Progenitor cell of endocrine pancreas (in vitro differentiated cells): ENCODE results near the gene ULBP3. TPM values are rescaled to one million over a fixed set of nuclear protein-coding genes. Genes with fewer than 3 reads are reported as not detected.

Source experiments
- DNase-seq: peaks from one replicate; pipeline ENCODE4 v3.0.0; 2021; ENCODE audit warnings: low spot score; ENCODE audit not compliant: unreplicated experiment
- H3K27ac Mint-ChIP-seq: 2 replicates; pipeline ENCODE4 v1.8.0; 2021; ENCODE audit warnings: mild to moderate bottlenecking, moderate library complexity, mixed read lengths
- H3K27me3 Mint-ChIP-seq: 2 replicates; pipeline ENCODE4 v1.8.0; 2021; ENCODE audit warnings: mixed read lengths
- H3K36me3 Mint-ChIP-seq: 2 replicates; pipeline ENCODE4 v1.8.0; 2022; ENCODE audit warnings: mixed read lengths; ENCODE audit not compliant: insufficient read depth
- H3K4me1 Mint-ChIP-seq: 2 replicates; pipeline ENCODE4 v1.8.0; 2021; ENCODE audit warnings: low read depth, mixed read lengths
- H3K4me3 Mint-ChIP-seq: 2 replicates; pipeline ENCODE4 v1.8.0; 2021; ENCODE audit warnings: low read depth, mild to moderate bottlenecking, moderate library complexity, mixed read lengths
- H3K9me3 Mint-ChIP-seq: 2 replicates; pipeline ENCODE4 v1.8.0; 2021; ENCODE audit warnings: low read depth, mixed read lengths
- CTCF ChIP-seq: fragments of 200-600 bp; sonication (generic); IDR thresholded peaks from one replicate; pipeline ENCODE4 v1.5.0; 2021; ENCODE audit warnings: antibody characterized with exemption, mild to moderate bottlenecking; ENCODE audit not compliant: unreplicated experiment
- total RNA-seq: library from RNA; stranded (reverse); gene quantifications from 2 replicates; pipeline ENCODE4 v1.2.1, GENCODE V29; 2021

Gene ULBP3
- total RNA-seq, 1 donor from 2014 or later: 16.2 TPM

- no peak for TF ChIP-seq CTCF
- no peaks in the 10 kb centered on the region for H3K4me1 Mint-ChIP-seq
- no peaks in the 10 kb centered on the region for H3K36me3 Mint-ChIP-seq
- H3K27ac Mint-ChIP-seq: no peak overlapping the region
- peaks cover 32% of the 10 kb centered on the region for H3K27me3 Mint-ChIP-seq
- H3K4me3 Mint-ChIP-seq: no peak overlapping the region
- no peak for DNase-seq
- peaks cover 8% of the 10 kb centered on the region for H3K9me3 Mint-ChIP-seq
These were observed 29.2 kb upstream of the ULBP3 start for GRCh38 chr6:150098155-150098554.

GRCh38 chr6:150093397-150093796 is 24.5 kb upstream of the ULBP3 start:
- Mint-ChIP-seq H3K4me3 (no peak overlapping the region), H3K27ac (no peak overlapping the region), H3K9me3 (no peaks in the 10 kb centered on the region), H3K27me3 (peaks cover 37% of the 10 kb centered on the region), H3K4me1 (no peaks in the 10 kb centered on the region), H3K36me3 (no peaks in the 10 kb centered on the region)
- no peak for DNase-seq
- TF ChIP-seq CTCF: no peak

DNA sequence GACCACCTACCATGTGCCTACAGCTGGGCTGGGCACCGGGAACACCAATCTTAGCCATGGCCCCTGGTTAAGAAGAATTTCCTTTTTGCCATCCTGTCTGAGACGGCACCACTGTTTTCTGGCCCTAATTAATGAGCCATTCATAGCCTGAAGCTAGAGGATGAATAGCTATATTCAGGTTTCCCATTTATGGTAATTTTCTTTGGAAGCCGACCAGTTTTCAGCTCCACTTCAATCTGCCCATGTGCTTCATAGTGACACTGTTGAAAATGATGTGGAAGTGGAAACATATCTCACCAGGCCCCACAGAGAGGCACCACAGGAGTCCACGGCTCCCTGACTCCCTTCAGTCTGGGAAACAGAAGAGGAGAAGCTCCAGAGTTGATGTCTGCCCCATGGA is 22.6 kb upstream of the ULBP3 start:
- Mint-ChIP-seq H3K9me3 (no peaks in the 10 kb centered on the region), H3K27ac (no peak overlapping the region), H3K36me3 (no peaks in the 10 kb centered on the region), H3K4me1 (no peaks in the 10 kb centered on the region), H3K27me3 (peaks cover 39% of the 10 kb centered on the region), H3K4me3 (no peak overlapping the region)
- no peak for TF ChIP-seq CTCF
- DNase-seq: no peak

- Mint-ChIP-seq H3K27me3 (peaks cover 35% of the 10 kb centered on the region), H3K4me1 (no peaks in the 10 kb centered on the region), H3K4me3 (no peak overlapping the region), H3K36me3 (no peaks in the 10 kb centered on the region), H3K9me3 (no peaks in the 10 kb centered on the region), H3K27ac (no peak overlapping the region)
- DNase-seq: no peak
- TF ChIP-seq CTCF: no peak
These were observed 21.4 kb upstream of the ULBP3 start for GRCh38 chr6:150090328-150090727.

- Mint-ChIP-seq H3K4me1 (no peaks in the 10 kb centered on the region), H3K9me3 (no peaks in the 10 kb centered on the region)
These were observed 19.7 kb upstream of the ULBP3 start for GRCh38 chr6:150088481-150089154.

More at GRCh38 chr6:150088481-150089154, 19.7 kb upstream of the ULBP3 start:
- H3K4me3 Mint-ChIP-seq: no peak overlapping the region
- no peak for DNase-seq
- H3K27ac Mint-ChIP-seq: no peak overlapping the region
- H3K27me3 Mint-ChIP-seq: peaks cover 32% of the 10 kb centered on the region
- no peak for TF ChIP-seq CTCF
- H3K36me3 Mint-ChIP-seq: no peaks in the 10 kb centered on the region
